Measurements from ENCODE around the gene CSF3R.

The CSF3R gene

DNA sequence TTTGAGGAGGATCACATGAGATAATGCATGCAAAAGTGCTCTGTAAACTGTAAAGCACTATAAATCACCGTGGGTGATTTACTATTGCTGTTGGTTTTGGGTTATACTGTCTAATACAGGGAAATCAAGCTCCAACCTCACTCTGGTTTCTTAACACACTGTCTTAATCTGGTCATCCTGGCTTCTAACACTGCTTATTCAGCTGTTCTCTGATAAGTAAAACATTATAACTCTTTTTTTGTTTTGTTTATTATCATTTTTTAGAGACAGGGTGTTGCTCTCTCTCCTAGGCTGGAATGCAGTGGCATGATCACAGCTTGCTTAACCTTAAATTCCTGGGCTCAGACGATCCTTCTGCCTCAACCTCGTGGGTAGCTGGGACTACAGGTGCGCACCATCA, 63.1 kb downstream of the CSF3R start:
- no peak for DNase-seq (ENCODE audit: low spot score)

DNA sequence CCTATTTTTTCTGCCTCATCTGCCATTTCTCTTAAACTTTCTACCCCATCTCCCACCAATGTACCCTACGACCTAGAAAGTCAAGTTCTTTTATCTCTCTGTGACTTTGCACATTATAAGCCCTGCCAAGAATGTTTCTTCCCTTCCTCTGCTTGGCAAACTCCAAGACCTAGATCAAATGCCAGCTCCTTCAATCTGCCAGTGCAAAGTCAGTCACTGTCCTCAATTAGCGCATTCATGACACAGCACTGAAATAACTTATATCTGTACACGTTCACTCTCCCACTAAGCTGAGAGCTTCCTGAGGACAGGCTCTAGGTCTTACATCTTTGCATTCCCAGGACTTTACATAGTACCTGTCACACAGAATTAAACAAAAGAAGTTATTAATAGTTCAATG, 63.6 kb downstream of the CSF3R start:
- no peak for DNase-seq (ENCODE audit: low spot score)

DNA sequence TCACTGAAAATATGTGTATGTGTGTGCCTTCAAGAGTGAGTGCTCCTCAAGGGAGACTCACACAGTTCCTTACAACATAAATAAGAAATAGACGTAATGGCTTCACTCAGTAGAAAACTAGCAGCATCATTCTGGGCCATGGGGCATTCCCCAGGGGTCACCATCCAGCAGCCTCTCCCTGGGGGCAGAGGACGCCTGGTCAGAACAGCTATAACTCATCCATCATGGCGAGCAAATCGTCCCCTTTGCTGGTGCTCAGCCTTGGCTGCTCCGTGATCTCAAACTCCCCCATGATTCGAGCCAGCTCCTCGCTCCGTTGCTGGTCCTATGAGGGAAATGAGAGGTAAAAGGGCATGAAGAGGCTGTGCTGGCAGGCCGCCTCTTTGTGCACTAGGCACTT, 64.8 kb downstream of the CSF3R start:
- no peak for DNase-seq (ENCODE audit: low spot score)
